Body of pancreas (tissue), 4 donors: Measurements from ENCODE around the gene RTN3.

ENCODE experiments used
- POLR2A ChIP-seq, 3 donors: fragments of 450-650 bp; IDR thresholded peaks; one replicate each; pipeline ENCODE4 v1.6.1; 2016; ENCODE audit warnings: antibody characterized with exemption in 3 of 3, mild to moderate bottlenecking in 2 of 3
- TF ChIP-seq, protein P1 (sequence below), 7 experiments: fragments of 450-650 bp in 4 of 7; fragments of 200-600 bp in 3 of 7; sonication (generic) in 3 of 7; IDR thresholded peaks; one replicate each; pipeline ENCODE4 v1.5.1; 2016 to 2019; ENCODE audit warnings: antibody characterized with exemption in 7 of 7

GRCh38 chr11:63682066-63683021 is 1.0 kb downstream of the RTN3 start:
- TF ChIP-seq POLR2A (IDR thresholded peaks at IDR 0.05) = no peak
- TF ChIP-seq, protein P1, sequence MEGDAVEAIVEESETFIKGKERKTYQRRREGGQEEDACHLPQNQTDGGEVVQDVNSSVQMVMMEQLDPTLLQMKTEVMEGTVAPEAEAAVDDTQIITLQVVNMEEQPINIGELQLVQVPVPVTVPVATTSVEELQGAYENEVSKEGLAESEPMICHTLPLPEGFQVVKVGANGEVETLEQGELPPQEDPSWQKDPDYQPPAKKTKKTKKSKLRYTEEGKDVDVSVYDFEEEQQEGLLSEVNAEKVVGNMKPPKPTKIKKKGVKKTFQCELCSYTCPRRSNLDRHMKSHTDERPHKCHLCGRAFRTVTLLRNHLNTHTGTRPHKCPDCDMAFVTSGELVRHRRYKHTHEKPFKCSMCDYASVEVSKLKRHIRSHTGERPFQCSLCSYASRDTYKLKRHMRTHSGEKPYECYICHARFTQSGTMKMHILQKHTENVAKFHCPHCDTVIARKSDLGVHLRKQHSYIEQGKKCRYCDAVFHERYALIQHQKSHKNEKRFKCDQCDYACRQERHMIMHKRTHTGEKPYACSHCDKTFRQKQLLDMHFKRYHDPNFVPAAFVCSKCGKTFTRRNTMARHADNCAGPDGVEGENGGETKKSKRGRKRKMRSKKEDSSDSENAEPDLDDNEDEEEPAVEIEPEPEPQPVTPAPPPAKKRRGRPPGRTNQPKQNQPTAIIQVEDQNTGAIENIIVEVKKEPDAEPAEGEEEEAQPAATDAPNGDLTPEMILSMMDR (IDR thresholded peaks at IDR 0.05) = peak in 5 of 7 experiments; percentile 26 to 78 (median 49)
